Measurements from ENCODE around the gene KCNH4. TPM values are rescaled to one million over a fixed set of nuclear protein-coding genes. Genes with fewer than 3 reads are reported as not detected.

KCNH4 gene
- total RNA-seq, 4 donors from 2014 or later = not detected

DNA sequence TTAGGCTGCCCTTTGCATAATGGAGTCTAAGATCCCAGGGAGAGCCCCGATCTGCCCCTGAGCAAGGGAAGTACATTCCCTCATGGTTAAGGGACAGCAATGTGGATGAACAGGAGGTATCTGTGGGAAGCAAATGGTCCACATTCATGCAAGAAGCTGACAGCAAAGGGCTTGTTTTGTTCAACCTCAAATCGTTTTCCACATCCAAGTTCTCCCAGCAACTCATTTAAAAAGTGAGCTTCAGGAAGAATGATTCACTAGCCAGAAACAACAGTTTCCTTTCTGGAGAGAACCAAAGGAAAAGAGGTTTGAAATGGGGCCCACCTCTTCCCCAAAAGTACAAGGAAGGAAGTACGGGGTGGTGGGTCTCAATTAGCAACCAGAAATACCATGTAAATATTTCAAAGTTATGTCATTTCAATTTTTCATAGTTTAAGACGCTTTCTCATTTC is 48.9 kb downstream of the KCNH4 start:
- DNase-seq (ENCODE audit: low spot score in 2 of 2) = no peak
- WGBS, 2 donors = 39 to 53% methylated on average over 4 of the region's 4 CpGs
- TF ChIP-seq, protein P1, sequence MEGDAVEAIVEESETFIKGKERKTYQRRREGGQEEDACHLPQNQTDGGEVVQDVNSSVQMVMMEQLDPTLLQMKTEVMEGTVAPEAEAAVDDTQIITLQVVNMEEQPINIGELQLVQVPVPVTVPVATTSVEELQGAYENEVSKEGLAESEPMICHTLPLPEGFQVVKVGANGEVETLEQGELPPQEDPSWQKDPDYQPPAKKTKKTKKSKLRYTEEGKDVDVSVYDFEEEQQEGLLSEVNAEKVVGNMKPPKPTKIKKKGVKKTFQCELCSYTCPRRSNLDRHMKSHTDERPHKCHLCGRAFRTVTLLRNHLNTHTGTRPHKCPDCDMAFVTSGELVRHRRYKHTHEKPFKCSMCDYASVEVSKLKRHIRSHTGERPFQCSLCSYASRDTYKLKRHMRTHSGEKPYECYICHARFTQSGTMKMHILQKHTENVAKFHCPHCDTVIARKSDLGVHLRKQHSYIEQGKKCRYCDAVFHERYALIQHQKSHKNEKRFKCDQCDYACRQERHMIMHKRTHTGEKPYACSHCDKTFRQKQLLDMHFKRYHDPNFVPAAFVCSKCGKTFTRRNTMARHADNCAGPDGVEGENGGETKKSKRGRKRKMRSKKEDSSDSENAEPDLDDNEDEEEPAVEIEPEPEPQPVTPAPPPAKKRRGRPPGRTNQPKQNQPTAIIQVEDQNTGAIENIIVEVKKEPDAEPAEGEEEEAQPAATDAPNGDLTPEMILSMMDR (IDR thresholded peaks at IDR 0.05) = no peak
- no peak for TF ChIP-seq POLR2A (IDR thresholded peaks at IDR 0.05)
- H3K4me3 ChIP-seq (ENCODE audit: low read depth, poor library complexity, severe bottlenecking) = no peak overlapping the region
- intact Hi-C loops (cut with DNase I; ENCODE audit: low total_unique reads) = no loop called here

DNA sequence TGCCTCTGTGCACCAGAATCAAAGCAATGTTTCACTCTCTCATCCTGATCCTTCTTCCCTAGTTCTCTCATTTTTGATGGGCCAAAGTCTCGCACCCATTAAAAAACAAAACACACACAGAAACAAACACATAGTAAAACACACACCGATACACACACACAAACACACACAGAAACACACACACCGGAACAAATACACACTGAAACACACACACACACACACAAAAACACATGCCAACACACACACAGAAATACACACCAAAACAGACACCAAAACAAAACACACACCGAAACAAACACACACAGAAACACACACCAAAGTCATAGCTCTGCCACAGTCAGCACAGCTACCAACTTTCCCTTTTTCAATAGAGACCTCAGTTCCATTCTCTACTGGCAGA is 49.7 kb downstream of the KCNH4 start:
- no peak for DNase-seq (ENCODE audit: low spot score in 2 of 2)
- intact Hi-C loops (cut with DNase I; ENCODE audit: low total_unique reads) = no loop called here
- no peak overlapping the region for H3K4me3 ChIP-seq (ENCODE audit: low read depth, poor library complexity, severe bottlenecking)
- 94 to 95% methylated on average over 4 of the region's 4 CpGs for WGBS, 2 donors
- TF ChIP-seq, protein P1 (IDR thresholded peaks at IDR 0.05) = no peak
- no peak for TF ChIP-seq POLR2A (IDR thresholded peaks at IDR 0.05)

DNA sequence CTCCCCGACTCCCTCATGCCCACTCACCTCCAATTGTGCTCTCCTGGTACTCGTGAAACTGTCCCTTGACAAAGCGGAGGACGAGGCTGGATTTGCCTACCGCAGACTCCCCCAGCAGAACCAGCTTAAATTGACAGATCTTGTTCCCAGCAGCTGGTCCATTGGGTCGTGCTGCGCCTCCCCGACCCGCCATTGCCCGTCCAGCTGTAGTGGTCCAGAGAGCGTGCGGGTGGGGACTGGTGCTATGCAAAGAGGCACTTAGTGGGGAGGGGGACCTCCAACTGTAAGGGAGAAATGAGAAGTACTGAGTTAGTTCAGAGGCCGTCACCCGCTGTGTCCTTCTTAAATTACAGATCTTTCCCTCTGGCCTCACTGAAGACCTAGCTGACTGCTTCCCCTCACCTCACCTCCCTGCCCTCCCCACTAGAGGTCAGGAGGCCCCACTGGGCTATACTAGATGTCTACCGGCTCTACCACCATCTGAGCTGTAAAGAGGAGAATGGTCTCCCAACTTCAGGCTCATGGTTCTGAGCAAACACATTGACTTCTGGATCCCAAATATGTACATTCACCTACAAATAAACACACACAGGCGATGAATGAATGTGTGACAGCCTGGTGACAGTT is 50.5 kb downstream of the KCNH4 start:
- TF ChIP-seq POLR2A (IDR thresholded peaks at IDR 0.05) = no peak
- TF ChIP-seq, protein P1 (IDR thresholded peaks at IDR 0.05) = no peak
- no peak overlapping the region for H3K4me3 ChIP-seq (ENCODE audit: low read depth, poor library complexity, severe bottlenecking)
- intact Hi-C loops (cut with DNase I; ENCODE audit: low total_unique reads) = no loop called here
- 94 to 96% methylated on average over 16 of the region's 16 CpGs for WGBS, 2 donors
- DNase-seq (ENCODE audit: low spot score in 2 of 2) = no peak

DNA sequence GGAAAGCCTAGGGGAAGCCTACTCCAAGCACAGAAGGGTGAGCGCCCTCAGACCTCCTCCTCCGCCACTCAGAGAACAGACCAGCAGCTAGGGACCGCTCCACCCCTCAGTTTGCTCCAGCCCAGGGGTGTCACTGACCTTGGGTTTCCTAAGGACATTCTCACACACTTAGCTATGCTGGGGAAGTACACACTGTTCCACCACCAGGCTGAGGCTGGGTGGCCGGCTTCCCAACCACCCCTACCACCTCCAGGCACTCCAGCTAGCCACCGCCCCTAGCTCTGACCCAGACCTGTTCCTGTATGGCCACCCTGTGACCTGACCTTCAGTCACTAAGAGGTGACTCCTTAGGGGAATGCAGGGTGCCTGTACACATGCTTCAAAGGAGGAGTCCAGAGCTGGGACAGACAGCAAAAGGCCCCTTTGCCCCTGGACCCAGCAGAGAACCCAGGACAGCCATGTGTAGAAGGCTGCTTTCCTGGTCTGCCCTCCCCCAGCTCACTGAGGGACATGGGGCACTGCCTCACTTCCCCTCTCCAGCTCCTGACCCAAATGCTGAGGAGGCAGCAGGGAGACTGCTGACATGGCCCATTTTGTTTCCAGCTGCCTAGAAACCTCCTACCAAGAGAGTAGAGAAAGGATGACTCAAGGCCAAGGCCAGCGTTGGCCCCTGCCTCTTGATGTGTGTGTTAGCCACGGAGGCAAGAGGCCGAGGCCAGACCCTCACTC is 51.7 kb downstream of the KCNH4 start:
- WGBS, 2 donors = 87 to 88% methylated on average over 8 of the region's 8 CpGs
- no peak overlapping the region for H3K4me3 ChIP-seq (ENCODE audit: low read depth, poor library complexity, severe bottlenecking)
- intact Hi-C loops (cut with DNase I; ENCODE audit: low total_unique reads) = no loop called here

DNA sequence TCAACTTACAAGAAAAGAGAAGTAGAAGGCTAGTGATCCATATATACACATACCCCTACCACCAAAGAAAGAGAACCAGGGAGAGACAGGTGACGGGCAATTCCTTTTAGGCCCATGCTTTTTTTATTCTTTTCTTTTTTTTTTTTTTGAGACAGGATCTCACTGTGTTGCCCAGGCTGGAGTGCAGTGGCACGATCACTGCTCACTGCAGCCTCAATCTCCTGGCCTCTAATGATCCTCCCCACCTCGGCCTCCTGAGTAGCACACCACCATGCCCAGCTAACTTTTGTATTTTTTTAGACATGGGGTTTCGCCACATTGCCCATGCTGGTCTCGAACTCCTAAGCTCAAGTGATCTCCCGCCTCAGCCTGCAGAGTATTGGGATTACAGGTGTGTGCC is 53.5 kb downstream of the KCNH4 start:
- TF ChIP-seq, protein P1 (IDR thresholded peaks at IDR 0.05) = no peak
- TF ChIP-seq POLR2A (IDR thresholded peaks at IDR 0.05) = no peak
- DNase-seq (ENCODE audit: low spot score in 2 of 2) = no peak
- 90 to 96% methylated on average over 6 of the region's 6 CpGs for WGBS, 2 donors
- H3K4me3 ChIP-seq (ENCODE audit: low read depth, poor library complexity, severe bottlenecking) = no peak overlapping the region
- intact Hi-C loops (cut with DNase I; ENCODE audit: low total_unique reads) = no loop called here

More for the DNA sequence above, 51.7 kb downstream of the KCNH4 start:
- DNase-seq (ENCODE audit: low spot score in 2 of 2) = no peak
- no peak for TF ChIP-seq POLR2A (IDR thresholded peaks at IDR 0.05)
- TF ChIP-seq, protein P1 (IDR thresholded peaks at IDR 0.05) = no peak
